Measurements from ENCODE around the gene ZNF217.
"Not testable (repeated sequence)": the region's sequence is repeated elsewhere in the genome, so short reads cannot be mapped to it uniquely, and the experiment has no call there.

ZNF217 gene

GRCh38 chr20:53623454-53624211 lies 30.0 kb upstream of the ZNF217 start:
- peak overlapping the region; percentile 39 for H3K4me3 ChIP-seq (ENCODE audit: low read depth, low read length)
- TF ChIP-seq CTCF (IDR thresholded peaks at IDR 0.05; ENCODE audit: low read depth, low read length): no peak

GRCh38 chr20:53623134-53623453 lies 29.5 kb upstream of the ZNF217 start:
- H3K4me3 ChIP-seq (ENCODE audit: low read depth, low read length): peak overlapping the region; percentile 39
- no peak for TF ChIP-seq CTCF (IDR thresholded peaks at IDR 0.05; ENCODE audit: low read depth, low read length)

- no peak overlapping the region for H3K4me3 ChIP-seq (ENCODE audit: low read depth, low read length)
- no peak for TF ChIP-seq CTCF (IDR thresholded peaks at IDR 0.05; ENCODE audit: low read depth, low read length)
These were observed 28.9 kb upstream of the ZNF217 start for GRCh38 chr20:53622247-53623133.

- no peak overlapping the region for H3K4me3 ChIP-seq (ENCODE audit: low read depth, low read length)
- TF ChIP-seq CTCF (IDR thresholded peaks at IDR 0.05; ENCODE audit: low read depth, low read length): no peak
These were observed 28.0 kb upstream of the ZNF217 start for GRCh38 chr20:53621482-53622246.

- H3K4me3 ChIP-seq (ENCODE audit: low read depth, low read length): not testable (repeated sequence)
These were observed 24.9 kb upstream of the ZNF217 start for GRCh38 chr20:53618490-53619000.

GRCh38 chr20:53617791-53618489 lies 24.3 kb upstream of the ZNF217 start:
- no peak for TF ChIP-seq CTCF (IDR thresholded peaks at IDR 0.05; ENCODE audit: low read depth, low read length)
- H3K4me3 ChIP-seq (ENCODE audit: low read depth, low read length): no peak overlapping the region

GRCh38 chr20:53616489-53616888 lies 22.9 kb upstream of the ZNF217 start:
- not testable (repeated sequence) for H3K4me3 ChIP-seq (ENCODE audit: low read depth, low read length)

Data from WI38 (cell line).